B cell (primary cell): ENCODE measurements around the gene TUBA1B. TPM values are rescaled to one million over a fixed set of nuclear protein-coding genes. Genes with fewer than 3 reads are reported as not detected.

ENCODE experiments used
- ATAC-seq: fragments of 200-7000 bp; cut with Tn5 transposase; one replicate; pipeline ENCODE4 v1.10.0; 2021; ENCODE audit warnings: low read depth, mild to moderate bottlenecking, moderate number of reproducible peaks, moderate library complexity
- CTCF ChIA-PET: fragments of 350-600 bp; sonication (Branson Sonifier 250); formaldehyde crosslinking; loops from one replicate; lab custom pipeline; 2021; ENCODE audit warnings: antibody characterized with exemption, inconsistent platforms; lab: Charles Lee
- POLR2A ChIA-PET: fragments of 350-600 bp; sonication (Branson Sonifier 250); formaldehyde crosslinking; loops from one replicate; lab custom pipeline; 2021; ENCODE audit warnings: antibody characterized with exemption; lab: Charles Lee
- DNase-seq: peaks from one replicate; pipeline ENCODE4 v3.0.0; 2013
- H2AFZ ChIP-seq: 2 replicates; pipeline ENCODE4 v1.6.1; 2012; ENCODE audit warnings: mild to moderate bottlenecking, low read depth, low read length; ENCODE audit not compliant: insufficient read depth, poor library complexity, severe bottlenecking
- H3K27ac ChIP-seq, 2 donors: 1 replicate in 1 of 2; 2 replicates in 1 of 2; pipeline ENCODE4 v1.5.1; 2012 to 2013; ENCODE audit warnings: low read length in 2 of 2, mild to moderate bottlenecking in 2 of 2, moderate library complexity in 1 of 2
- H3K27me3 ChIP-seq, 4 experiments: fragments of 200-600 bp in 1 of 4; sonication (generic) in 1 of 4; replicated peaks in 1 of 4; 1 replicate in 2 of 4; 2 replicates in 2 of 4; pipeline versions ENCODE4 v1.6.1 to v1.7.0; 2013 to 2016; ENCODE audit warnings: low read length in 3 of 4, mild to moderate bottlenecking in 2 of 4, mixed read lengths in 1 of 4, moderate library complexity in 1 of 4; ENCODE audit not compliant: insufficient read depth in 4 of 4, control insufficient read depth in 3 of 4; ENCODE audit errors: control extremely low read depth in 1 of 4
- H3K36me3 ChIP-seq, 2 experiments: replicated peaks in 1 of 2; 1 replicate in 1 of 2; 2 replicates in 1 of 2; pipeline versions ENCODE4 v1.6.1 to v1.7.1; 2013; ENCODE audit warnings: low read length in 1 of 2; ENCODE audit not compliant: insufficient read depth in 2 of 2, control insufficient read depth in 1 of 2; ENCODE audit errors: control extremely low read depth in 1 of 2, extremely low read depth in 1 of 2
- H3K4me1 ChIP-seq, 2 donors: fragments of 200-600 bp in 1 of 2; sonication (generic) in 1 of 2; 1 replicate in 1 of 2; 2 replicates in 1 of 2; pipeline versions ENCODE4 v1.5.1 to v1.6.1; 2013 to 2017; ENCODE audit warnings: low read length in 2 of 2; ENCODE audit not compliant: control insufficient read depth in 2 of 2, insufficient read depth in 2 of 2
- H3K4me2 ChIP-seq: replicated peaks from 2 replicates; pipeline ENCODE3; 2012; ENCODE audit warnings: mild to moderate bottlenecking, low read depth, low read length; ENCODE audit not compliant: poor library complexity, severe bottlenecking
- H3K4me3 ChIP-seq, 5 experiments: fragments of 200-600 bp in 1 of 5; sonication (generic) in 1 of 5; 1 replicate in 3 of 5; 2 replicates in 2 of 5; pipeline versions ENCODE4 v1.5.1 to v1.7.0; 2011 to 2016; ENCODE audit warnings: low read length in 4 of 5, mild to moderate bottlenecking in 4 of 5, low read depth in 2 of 5, control low read depth in 1 of 5, moderate library complexity in 1 of 5; ENCODE audit not compliant: insufficient read depth in 1 of 5; ENCODE audit errors: control extremely low read depth in 1 of 5, extremely low read depth in 1 of 5
- H3K79me2 ChIP-seq: fragments of 200-600 bp; sonication (generic); one replicate; pipeline ENCODE4 v1.6.0; 2016; ENCODE audit warnings: low read length; ENCODE audit not compliant: control insufficient read depth, insufficient read depth
- H3K9ac ChIP-seq: fragments of 200-600 bp; sonication (generic); 2 replicates; pipeline ENCODE4 v1.6.1; 2017; ENCODE audit warnings: mild to moderate bottlenecking, low read length, moderate library complexity
- H3K9me3 ChIP-seq, 3 donors: one replicate each; pipeline versions ENCODE4 v1.6.1 to v1.7.1; 2013; ENCODE audit warnings: low read length in 2 of 3; ENCODE audit not compliant: control insufficient read depth in 2 of 3, insufficient read depth in 1 of 3; ENCODE audit errors: control extremely low read depth in 1 of 3
- H4K20me1 ChIP-seq: 2 replicates; pipeline ENCODE4 v1.6.0; 2012; ENCODE audit warnings: mild to moderate bottlenecking, low read length; ENCODE audit not compliant: insufficient read depth, control insufficient read depth, poor library complexity, severe bottlenecking
- H3K27ac Mint-ChIP-seq: one replicate; pipeline ENCODE4 v1.8.0; 2021; ENCODE audit warnings: mixed read lengths
- H3K27me3 Mint-ChIP-seq: one replicate; pipeline ENCODE4 v1.8.0; 2021; ENCODE audit warnings: mixed read lengths
- H3K4me1 Mint-ChIP-seq: one replicate; pipeline ENCODE4 v1.8.0; 2021; ENCODE audit warnings: mixed read lengths
- H3K4me3 Mint-ChIP-seq: one replicate; pipeline ENCODE4 v1.8.0; 2021; ENCODE audit warnings: mixed read lengths
- H3K9me3 Mint-ChIP-seq: one replicate; pipeline ENCODE4 v1.8.0; 2022; ENCODE audit warnings: mixed read lengths; ENCODE audit not compliant: insufficient read depth
- EZH2 ChIP-seq: IDR thresholded peaks from 2 replicates; pipeline ENCODE4 v1.6.1; 2012; ENCODE audit warnings: borderline replicate concordance, low read depth, mild to moderate bottlenecking, moderate library complexity, low read length; ENCODE audit not compliant: insufficient read depth, poor library complexity, severe bottlenecking
- WGBS: methylation state at CpG from one replicate; pipeline ENCODE4 v1.1.5; 2013; ENCODE audit warnings: missing lambda C conversion rate; ENCODE audit not compliant: insufficient coverage; 5-methylcytosine and 5-hydroxymethylcytosine counted together
- intact Hi-C: fragments of 100-400 bp; cut with micrococcal nuclease; formaldehyde crosslinking; loops from one replicate; pipeline ENCODE4 v1.10.0; 2022
- polyA plus RNA-seq: library from polyadenylated mRNA; depleted of rRNA; stranded (reverse); fragments of >200 nt; gene quantifications from 2 replicates; pipeline ENCODE4 v1.2.3, GENCODE V29; 2012
- total RNA-seq, 2 donors: library from RNA; stranded (reverse); fragments of 120-200 nt in 1 of 2; gene quantifications; 1 replicate in 1 of 2; 2 replicates in 1 of 2; pipeline versions ENCODE4 v1.2.3 to v1.2.4, GENCODE V29; 2013 to 2022
- TF ChIP-seq, protein P1 (sequence below): fragments of 200-600 bp; IDR thresholded peaks from one replicate; pipeline ENCODE4 v1.8.0; 2022; ENCODE audit warnings: antibody characterized with exemption, mild to moderate bottlenecking

Gene TUBA1B
- total and polyA plus RNA-seq, 2 donors (not counting 1 experiment from before 2014, with no cell fraction given): 327 to 615 TPM

DNA sequence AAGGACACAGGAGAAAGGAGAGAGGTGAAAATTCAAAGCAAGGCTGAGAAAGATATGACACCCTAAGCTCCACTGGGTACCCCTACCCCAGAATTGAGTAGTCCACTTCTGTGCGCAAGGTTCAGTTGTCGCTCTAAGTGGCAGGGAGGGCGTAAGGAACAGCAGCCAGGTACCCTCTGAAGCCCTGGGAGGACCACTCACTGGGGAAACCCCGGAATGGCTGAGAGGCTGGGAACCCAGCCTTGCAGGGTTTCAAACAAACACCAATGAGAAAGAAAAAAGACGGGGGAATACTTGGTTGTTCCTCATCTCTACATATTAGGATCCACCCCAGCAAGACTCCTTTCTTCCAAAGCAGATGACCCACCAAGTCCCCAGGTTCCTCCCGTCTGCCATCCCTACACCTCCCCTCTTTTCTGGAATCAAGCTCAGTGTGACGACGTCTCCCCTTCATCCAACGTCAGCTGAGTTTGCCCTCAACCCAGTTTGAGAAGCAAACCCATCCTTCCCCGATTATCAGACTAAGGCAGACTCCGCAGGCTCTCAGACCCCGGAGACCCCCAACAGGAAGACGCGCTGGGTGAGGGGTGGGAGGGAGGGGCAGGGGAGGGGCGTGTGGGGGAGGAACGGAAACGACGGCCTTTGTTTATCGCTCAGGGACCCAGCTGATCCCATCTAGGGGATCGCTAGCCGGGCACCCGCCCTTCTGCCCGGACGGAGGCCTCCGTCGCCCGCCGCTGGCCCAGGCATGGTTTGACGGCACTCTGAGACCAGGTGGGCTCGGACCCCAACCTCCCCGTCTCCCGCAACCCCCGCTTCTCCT is 21.3 kb downstream of the TUBA1B start:
- Histone ChIP-seq H3K36me3 (peaks cover 0 to 24% of the 10 kb centered on the region in 2 experiments), H3K9ac (peak overlapping the region; percentile 97), H3K27ac (peak overlapping the region; percentile 88 to 90), H3K79me2 (peaks cover 36% of the 10 kb centered on the region), H2AFZ (peak overlapping the region; percentile 76), H3K9me3 (no peaks in the 10 kb centered on the region), H3K4me3 (peak overlapping the region; percentile 61 to 99 (median 86)), H3K4me2 (peak overlapping the region; percentile 89), H4K20me1 (peaks cover 25% of the 10 kb centered on the region), H3K27me3 (no peaks in the 10 kb centered on the region), H3K4me1 (peaks cover 16 to 23% of the 10 kb centered on the region in 2 donors)
- Mint-ChIP-seq H3K27me3 (no peaks in the 10 kb centered on the region), H3K4me3 (peak overlapping the region; percentile 96), H3K4me1 (peaks cover 47% of the 10 kb centered on the region), H3K9me3 (no peaks in the 10 kb centered on the region), H3K27ac (peak overlapping the region; percentile 96)
- 8% methylated on average over 26 of the region's 33 CpGs for WGBS
- DNase-seq: peak; percentile 33
- no peak for ATAC-seq
- ChIA-PET CTCF (interaction anchor here (0.6 to 17.6 kb wide), 14 partner anchors 8 to 357 kb away, joined by 3 to 193 read pairs (median 6); partner anchors contain the start of genes DHH, TUBA1A and TUBA1B), POLR2A (interaction anchor here (0.6 to 4.3 kb wide), 9 partner anchors 11 to 213 kb away, joined by 3 to 47 read pairs (median 4); partner anchors contain the start of genes RHEBL1, TROAP, TUBA1A and TUBA1B)
- intact Hi-C loops: loop anchor here (1.0 to 2.0 kb wide), 7 partner anchors 12 to 124 kb away; partner anchors contain the start of genes PRKAG1 and TUBA1A
- TF ChIP-seq EZH2: no peak
- TF ChIP-seq, protein P1, sequence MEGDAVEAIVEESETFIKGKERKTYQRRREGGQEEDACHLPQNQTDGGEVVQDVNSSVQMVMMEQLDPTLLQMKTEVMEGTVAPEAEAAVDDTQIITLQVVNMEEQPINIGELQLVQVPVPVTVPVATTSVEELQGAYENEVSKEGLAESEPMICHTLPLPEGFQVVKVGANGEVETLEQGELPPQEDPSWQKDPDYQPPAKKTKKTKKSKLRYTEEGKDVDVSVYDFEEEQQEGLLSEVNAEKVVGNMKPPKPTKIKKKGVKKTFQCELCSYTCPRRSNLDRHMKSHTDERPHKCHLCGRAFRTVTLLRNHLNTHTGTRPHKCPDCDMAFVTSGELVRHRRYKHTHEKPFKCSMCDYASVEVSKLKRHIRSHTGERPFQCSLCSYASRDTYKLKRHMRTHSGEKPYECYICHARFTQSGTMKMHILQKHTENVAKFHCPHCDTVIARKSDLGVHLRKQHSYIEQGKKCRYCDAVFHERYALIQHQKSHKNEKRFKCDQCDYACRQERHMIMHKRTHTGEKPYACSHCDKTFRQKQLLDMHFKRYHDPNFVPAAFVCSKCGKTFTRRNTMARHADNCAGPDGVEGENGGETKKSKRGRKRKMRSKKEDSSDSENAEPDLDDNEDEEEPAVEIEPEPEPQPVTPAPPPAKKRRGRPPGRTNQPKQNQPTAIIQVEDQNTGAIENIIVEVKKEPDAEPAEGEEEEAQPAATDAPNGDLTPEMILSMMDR: no peak
